ENCODE measurements around the gene ZNF496. TPM values are rescaled to one million over a fixed set of nuclear protein-coding genes. Genes with fewer than 3 reads are reported as not detected.

The ZNF496 gene
- total RNA-seq, 4 donors from 2014 or later, result 24.1 to 51.7 (median 41.0) TPM

DNA sequence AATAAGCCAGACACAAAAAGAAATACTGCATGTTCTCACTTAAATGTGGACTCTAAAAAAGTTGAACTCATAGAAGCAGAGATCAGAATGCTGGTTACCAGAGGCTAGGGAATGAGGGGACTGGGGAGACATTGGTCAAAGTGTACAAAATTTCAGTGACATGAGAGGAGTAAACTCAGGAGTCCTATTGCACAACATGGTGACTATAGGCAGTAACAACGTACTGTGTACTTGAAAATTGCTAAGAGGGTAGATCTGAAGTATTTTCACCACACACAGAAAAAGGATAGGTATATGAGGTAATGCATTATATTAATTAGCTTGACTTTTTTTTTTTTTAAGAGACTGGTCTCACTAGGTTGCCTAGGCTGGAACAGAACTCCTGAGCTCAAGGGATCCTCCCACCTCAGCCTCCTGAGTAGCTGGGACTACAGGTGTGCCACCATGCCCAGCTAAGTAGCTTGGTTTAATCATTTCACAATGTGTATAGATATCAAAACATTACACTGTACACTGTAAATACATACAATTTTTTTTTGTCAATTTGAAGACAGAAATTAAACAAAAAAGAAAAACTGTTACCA, 7.4 kb downstream of the ZNF496 start:
- Histone ChIP-seq H3K9me3 (no peaks in the 10 kb centered on the region), H3K4me1 (no peaks in the 10 kb centered on the region), H3K27ac (no peak overlapping the region), H3K27me3 (no peaks in the 10 kb centered on the region), H3K4me3 (no peak overlapping the region), H3K36me3 (no peaks in the 10 kb centered on the region)
- intact Hi-C loops (cut with DNase I; ENCODE audit: low total_unique reads), result no loop called here
- no peak for DNase-seq
- TF ChIP-seq, protein P1, sequence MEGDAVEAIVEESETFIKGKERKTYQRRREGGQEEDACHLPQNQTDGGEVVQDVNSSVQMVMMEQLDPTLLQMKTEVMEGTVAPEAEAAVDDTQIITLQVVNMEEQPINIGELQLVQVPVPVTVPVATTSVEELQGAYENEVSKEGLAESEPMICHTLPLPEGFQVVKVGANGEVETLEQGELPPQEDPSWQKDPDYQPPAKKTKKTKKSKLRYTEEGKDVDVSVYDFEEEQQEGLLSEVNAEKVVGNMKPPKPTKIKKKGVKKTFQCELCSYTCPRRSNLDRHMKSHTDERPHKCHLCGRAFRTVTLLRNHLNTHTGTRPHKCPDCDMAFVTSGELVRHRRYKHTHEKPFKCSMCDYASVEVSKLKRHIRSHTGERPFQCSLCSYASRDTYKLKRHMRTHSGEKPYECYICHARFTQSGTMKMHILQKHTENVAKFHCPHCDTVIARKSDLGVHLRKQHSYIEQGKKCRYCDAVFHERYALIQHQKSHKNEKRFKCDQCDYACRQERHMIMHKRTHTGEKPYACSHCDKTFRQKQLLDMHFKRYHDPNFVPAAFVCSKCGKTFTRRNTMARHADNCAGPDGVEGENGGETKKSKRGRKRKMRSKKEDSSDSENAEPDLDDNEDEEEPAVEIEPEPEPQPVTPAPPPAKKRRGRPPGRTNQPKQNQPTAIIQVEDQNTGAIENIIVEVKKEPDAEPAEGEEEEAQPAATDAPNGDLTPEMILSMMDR (IDR thresholded peaks at IDR 0.05), result no peak
- TF ChIP-seq POLR2A (IDR thresholded peaks at IDR 0.05), result no peak

DNA sequence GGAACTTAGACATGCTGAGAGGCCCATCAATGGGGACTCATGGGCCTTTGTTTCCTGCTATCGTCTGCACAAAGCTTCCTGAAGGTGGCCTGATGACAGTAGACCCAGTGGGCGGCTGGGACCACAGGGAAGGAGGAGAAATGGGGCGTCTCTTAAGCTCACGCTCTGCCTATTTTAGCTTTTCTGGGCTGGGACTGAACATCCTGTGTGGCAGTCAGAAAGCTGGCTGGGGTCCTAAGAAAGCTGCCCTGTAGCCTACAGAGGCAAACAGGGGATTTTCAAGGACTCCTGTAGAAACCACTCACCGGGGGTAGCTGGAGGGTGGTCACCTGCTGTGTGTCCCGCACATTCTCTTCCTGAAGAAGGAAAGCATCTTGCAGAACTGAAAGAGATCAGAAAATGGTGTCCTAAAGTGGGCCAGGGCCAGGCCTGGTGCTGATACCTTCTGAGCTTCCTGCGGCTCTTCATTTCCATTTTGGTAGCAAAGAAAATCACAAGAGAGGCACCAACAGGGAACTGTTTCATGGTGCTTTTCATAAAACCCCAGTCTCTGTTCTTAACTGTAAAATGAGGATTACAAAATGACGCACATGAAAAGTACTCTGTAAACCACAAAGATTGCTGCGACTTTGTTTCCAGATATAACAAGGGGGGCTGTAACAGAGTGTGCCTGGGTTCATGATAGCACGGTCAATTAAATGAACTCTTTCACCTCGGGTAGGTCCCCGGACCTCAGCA, 8.6 kb downstream of the ZNF496 start:
- no peak for TF ChIP-seq POLR2A (IDR thresholded peaks at IDR 0.05)
- TF ChIP-seq, protein P1 (IDR thresholded peaks at IDR 0.05), result no peak
- H3K4me3 ChIP-seq, result no peak overlapping the region
- H3K27ac ChIP-seq, result no peak overlapping the region
- H3K36me3 ChIP-seq, result no peaks in the 10 kb centered on the region
- no peak for DNase-seq
- H3K9me3 ChIP-seq, result no peaks in the 10 kb centered on the region
- intact Hi-C loops (cut with DNase I; ENCODE audit: low total_unique reads), result no loop called here
- no peaks in the 10 kb centered on the region for H3K27me3 ChIP-seq
- H3K4me1 ChIP-seq, result no peaks in the 10 kb centered on the region

DNA sequence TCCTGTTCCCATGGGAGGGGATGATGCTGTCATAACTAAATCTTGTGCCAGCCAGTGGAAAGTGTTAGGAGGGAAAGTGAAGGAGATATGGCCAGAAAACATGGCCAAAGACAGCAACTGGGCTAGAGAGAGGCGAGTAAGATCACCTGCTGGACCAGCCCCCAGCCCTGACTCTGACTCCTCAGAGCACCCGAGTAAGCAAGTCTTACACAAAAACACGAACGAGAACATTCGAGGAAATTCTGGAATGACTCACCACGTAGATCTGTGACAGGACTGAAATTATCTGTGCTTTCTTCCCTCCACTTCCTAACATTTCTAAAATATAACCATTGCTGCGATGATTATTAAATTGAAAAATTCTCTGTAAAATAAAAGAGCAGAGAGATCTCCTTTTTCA, 9.2 kb downstream of the ZNF496 start:
- Histone ChIP-seq H3K36me3 (no peaks in the 10 kb centered on the region), H3K4me3 (no peak overlapping the region), H3K27me3 (no peaks in the 10 kb centered on the region), H3K9me3 (no peaks in the 10 kb centered on the region), H3K27ac (no peak overlapping the region), H3K4me1 (no peaks in the 10 kb centered on the region)
- intact Hi-C loops (cut with DNase I; ENCODE audit: low total_unique reads), result no loop called here
- no peak for TF ChIP-seq POLR2A (IDR thresholded peaks at IDR 0.05)
- TF ChIP-seq, protein P1 (IDR thresholded peaks at IDR 0.05), result no peak
- DNase-seq, result no peak

DNA sequence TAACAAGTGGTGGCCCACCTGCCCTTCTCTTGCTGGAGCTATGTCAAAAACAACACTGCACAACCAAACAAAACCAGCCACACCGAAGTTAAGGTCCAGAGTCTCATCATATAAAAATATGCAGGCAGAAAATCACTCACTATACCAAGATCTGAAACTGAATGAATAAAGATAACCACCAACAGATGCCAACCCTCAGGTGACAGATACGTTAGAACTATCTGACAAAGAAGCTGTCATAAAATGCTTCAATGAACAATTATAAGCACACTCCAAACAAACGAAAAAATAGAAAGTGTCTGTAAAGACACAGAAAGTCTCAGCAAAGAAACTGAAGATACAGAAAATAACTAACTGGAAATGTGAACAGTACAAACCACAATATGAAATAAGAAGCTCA, 14.0 kb downstream of the ZNF496 start:
- Histone ChIP-seq H3K27me3 (no peaks in the 10 kb centered on the region), H3K27ac (no peak overlapping the region), H3K9me3 (no peaks in the 10 kb centered on the region), H3K4me3 (no peak overlapping the region), H3K4me1 (no peaks in the 10 kb centered on the region), H3K36me3 (no peaks in the 10 kb centered on the region)
- DNase-seq, result no peak
- intact Hi-C loops (cut with DNase I; ENCODE audit: low total_unique reads), result no loop called here
- TF ChIP-seq, protein P1 (IDR thresholded peaks at IDR 0.05), result no peak
- TF ChIP-seq POLR2A (IDR thresholded peaks at IDR 0.05), result no peak

DNA sequence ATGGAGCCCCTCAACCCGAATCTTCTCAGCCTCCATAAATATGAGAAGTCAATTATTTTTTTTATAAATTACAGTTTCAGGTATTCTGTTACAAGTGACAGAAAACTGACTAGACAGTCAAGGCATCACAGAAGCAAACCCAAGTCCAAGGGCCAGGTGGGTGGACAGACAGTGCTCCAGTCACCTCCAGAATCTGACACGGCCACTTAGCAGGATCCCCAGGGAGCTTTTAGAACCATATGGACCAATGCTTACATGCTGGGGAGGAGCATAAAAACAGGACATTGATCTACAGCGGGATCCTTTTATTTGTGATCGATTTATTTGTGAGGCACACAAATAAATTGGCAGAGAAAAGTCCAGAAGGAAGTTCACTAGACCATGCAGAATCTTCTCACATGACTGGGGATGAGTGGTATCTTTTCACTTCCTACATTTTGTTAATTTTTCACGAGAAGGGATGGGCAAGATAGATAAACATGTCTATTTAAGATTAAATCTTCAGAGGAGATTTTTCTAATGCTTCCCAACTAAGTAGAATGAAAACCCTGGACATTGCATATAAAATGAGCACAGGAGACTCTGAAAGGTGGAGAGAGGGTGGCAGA, 15.0 kb downstream of the ZNF496 start:
- Histone ChIP-seq H3K9me3 (no peaks in the 10 kb centered on the region), H3K27ac (no peak overlapping the region), H3K4me1 (no peaks in the 10 kb centered on the region), H3K4me3 (no peak overlapping the region), H3K36me3 (no peaks in the 10 kb centered on the region), H3K27me3 (no peaks in the 10 kb centered on the region)
- TF ChIP-seq POLR2A (IDR thresholded peaks at IDR 0.05), result no peak
- TF ChIP-seq, protein P1 (IDR thresholded peaks at IDR 0.05), result no peak
- DNase-seq, result no peak
- intact Hi-C loops (cut with DNase I; ENCODE audit: low total_unique reads), result no loop called here
